Measurements from ENCODE around the gene MT1F.

The MT1F gene

DNA sequence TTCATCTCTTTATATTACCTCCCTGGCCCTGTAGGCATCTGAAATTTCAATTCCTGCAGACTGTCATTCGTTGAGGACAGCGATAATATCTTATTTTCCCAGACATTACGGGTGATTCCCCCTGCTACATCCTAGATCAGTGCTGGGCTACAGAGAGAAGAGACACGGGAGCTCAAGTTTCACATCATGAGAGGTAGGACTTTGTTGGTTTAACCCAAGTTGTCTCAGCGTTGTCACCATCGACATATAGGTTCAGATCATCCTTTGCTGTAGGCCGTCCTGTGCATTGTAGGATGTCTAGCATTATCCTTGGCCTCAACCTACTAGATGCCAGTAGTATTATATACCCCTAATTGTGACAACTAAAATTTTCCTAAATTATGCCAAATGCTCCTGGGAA lies 43.8 kb downstream of the MT1F start:
- no peak for DNase-seq

DNA sequence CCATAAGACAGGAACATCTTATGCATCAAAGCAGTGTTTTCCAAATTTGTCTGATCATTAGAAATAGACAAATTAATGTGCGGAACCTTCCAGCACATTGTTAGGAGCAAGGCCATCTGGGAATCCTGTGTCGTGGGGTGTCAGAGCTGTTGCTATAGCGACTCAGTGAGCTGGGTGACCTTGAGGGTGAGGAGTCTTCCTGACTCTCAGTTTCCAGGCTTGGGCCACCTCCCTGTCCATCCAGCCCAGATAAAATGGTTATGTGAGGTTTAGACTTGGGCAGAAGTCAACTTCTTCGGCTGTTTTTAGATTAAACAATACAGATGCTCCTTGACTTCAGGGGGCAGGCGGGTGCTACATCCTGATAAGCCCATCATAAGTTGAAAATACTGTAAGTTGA lies 45.1 kb downstream of the MT1F start:
- DNase-seq: no peak

Measured in activated naive CD4-positive, alpha-beta T cell (primary cell).